ENCODE results near the gene ENTHD1. TPM values are rescaled to one million over a fixed set of nuclear protein-coding genes. Genes with fewer than 3 reads are reported as not detected.

The ENTHD1 gene
- total and polyA plus RNA-seq, 2 of the 8 experiments (the other 6 are each of a cell fraction or from before 2014, with no cell fraction given): not detected

DNA sequence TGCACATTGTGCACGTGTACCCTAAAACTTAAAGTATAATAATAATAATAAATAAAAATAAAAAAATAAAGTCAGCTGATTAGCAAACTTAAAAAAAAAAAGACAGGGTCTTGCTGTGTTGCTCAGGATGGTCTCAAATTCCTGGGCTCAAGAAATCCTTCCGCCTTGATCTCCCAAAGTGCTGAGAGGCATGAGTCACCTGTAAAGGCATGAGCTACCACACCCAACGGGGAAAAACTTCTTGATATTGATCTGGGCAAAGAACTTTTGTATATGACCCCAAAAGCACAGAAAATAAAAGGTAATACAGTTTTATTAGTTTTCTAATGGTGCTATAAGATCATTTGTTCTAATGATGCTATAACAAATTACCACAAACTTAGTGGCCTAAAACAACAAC is 46.1 kb downstream of the ENTHD1 start (continued):
- TF ChIP-seq, protein P1, sequence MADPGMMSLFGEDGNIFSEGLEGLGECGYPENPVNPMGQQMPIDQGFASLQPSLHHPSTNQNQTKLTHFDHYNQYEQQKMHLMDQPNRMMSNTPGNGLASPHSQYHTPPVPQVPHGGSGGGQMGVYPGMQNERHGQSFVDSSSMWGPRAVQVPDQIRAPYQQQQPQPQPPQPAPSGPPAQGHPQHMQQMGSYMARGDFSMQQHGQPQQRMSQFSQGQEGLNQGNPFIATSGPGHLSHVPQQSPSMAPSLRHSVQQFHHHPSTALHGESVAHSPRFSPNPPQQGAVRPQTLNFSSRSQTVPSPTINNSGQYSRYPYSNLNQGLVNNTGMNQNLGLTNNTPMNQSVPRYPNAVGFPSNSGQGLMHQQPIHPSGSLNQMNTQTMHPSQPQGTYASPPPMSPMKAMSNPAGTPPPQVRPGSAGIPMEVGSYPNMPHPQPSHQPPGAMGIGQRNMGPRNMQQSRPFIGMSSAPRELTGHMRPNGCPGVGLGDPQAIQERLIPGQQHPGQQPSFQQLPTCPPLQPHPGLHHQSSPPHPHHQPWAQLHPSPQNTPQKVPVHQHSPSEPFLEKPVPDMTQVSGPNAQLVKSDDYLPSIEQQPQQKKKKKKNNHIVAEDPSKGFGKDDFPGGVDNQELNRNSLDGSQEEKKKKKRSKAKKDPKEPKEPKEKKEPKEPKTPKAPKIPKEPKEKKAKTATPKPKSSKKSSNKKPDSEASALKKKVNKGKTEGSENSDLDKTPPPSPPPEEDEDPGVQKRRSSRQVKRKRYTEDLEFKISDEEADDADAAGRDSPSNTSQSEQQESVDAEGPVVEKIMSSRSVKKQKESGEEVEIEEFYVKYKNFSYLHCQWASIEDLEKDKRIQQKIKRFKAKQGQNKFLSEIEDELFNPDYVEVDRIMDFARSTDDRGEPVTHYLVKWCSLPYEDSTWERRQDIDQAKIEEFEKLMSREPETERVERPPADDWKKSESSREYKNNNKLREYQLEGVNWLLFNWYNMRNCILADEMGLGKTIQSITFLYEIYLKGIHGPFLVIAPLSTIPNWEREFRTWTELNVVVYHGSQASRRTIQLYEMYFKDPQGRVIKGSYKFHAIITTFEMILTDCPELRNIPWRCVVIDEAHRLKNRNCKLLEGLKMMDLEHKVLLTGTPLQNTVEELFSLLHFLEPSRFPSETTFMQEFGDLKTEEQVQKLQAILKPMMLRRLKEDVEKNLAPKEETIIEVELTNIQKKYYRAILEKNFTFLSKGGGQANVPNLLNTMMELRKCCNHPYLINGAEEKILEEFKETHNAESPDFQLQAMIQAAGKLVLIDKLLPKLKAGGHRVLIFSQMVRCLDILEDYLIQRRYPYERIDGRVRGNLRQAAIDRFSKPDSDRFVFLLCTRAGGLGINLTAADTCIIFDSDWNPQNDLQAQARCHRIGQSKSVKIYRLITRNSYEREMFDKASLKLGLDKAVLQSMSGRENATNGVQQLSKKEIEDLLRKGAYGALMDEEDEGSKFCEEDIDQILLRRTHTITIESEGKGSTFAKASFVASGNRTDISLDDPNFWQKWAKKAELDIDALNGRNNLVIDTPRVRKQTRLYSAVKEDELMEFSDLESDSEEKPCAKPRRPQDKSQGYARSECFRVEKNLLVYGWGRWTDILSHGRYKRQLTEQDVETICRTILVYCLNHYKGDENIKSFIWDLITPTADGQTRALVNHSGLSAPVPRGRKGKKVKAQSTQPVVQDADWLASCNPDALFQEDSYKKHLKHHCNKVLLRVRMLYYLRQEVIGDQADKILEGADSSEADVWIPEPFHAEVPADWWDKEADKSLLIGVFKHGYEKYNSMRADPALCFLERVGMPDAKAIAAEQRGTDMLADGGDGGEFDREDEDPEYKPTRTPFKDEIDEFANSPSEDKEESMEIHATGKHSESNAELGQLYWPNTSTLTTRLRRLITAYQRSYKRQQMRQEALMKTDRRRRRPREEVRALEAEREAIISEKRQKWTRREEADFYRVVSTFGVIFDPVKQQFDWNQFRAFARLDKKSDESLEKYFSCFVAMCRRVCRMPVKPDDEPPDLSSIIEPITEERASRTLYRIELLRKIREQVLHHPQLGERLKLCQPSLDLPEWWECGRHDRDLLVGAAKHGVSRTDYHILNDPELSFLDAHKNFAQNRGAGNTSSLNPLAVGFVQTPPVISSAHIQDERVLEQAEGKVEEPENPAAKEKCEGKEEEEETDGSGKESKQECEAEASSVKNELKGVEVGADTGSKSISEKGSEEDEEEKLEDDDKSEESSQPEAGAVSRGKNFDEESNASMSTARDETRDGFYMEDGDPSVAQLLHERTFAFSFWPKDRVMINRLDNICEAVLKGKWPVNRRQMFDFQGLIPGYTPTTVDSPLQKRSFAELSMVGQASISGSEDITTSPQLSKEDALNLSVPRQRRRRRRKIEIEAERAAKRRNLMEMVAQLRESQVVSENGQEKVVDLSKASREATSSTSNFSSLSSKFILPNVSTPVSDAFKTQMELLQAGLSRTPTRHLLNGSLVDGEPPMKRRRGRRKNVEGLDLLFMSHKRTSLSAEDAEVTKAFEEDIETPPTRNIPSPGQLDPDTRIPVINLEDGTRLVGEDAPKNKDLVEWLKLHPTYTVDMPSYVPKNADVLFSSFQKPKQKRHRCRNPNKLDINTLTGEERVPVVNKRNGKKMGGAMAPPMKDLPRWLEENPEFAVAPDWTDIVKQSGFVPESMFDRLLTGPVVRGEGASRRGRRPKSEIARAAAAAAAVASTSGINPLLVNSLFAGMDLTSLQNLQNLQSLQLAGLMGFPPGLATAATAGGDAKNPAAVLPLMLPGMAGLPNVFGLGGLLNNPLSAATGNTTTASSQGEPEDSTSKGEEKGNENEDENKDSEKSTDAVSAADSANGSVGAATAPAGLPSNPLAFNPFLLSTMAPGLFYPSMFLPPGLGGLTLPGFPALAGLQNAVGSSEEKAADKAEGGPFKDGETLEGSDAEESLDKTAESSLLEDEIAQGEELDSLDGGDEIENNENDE (IDR thresholded peaks at IDR 0.05; ENCODE audit: insufficient replicate concordance, low read length): no peak
- no peak for TF ChIP-seq BCL11A (IDR thresholded peaks at IDR 0.05; ENCODE audit: low read depth in 2 of 2, low read length in 2 of 2)
- no peak for TF ChIP-seq KDM1A (IDR thresholded peaks at IDR 0.05; ENCODE audit: borderline replicate concordance, low read length)

All from H1 (cell line).